DOHH2 (cell line): ENCODE measurements around the gene ADGRG2.

ENCODE experiments used
- H3F3A ChIP-seq: fragments of 200-600 bp; sonication (generic), shearing (Covaris generic); 2 replicates; pipeline ENCODE4 v1.6.0; 2016; ENCODE audit warnings: antibody characterized with exemption, mild to moderate bottlenecking; ENCODE audit not compliant: control insufficient read depth, insufficient read depth
- H3K27ac ChIP-seq: fragments of 200-600 bp; sonication (generic); 2 replicates; pipeline ENCODE4 v1.5.1; 2014; ENCODE audit warnings: low read depth, mild to moderate bottlenecking, low read length, moderate library complexity
- H3K27me3 ChIP-seq: fragments of 200-600 bp; sonication (generic); 2 replicates; pipeline ENCODE4 v1.6.1; 2014; ENCODE audit warnings: mild to moderate bottlenecking, low read length, mixed read lengths; ENCODE audit not compliant: control insufficient read depth
- H3K36me3 ChIP-seq: fragments of 200-600 bp; sonication (generic); 2 replicates; pipeline ENCODE4 v1.6.1; 2014; ENCODE audit warnings: mild to moderate bottlenecking, low read length, moderate library complexity, mixed read lengths; ENCODE audit not compliant: control insufficient read depth
- H3K4me1 ChIP-seq: fragments of 200-600 bp; sonication (generic); 2 replicates; pipeline ENCODE4 v1.6.1; 2014; ENCODE audit warnings: mild to moderate bottlenecking, low read length, mixed read lengths; ENCODE audit not compliant: control insufficient read depth
- H3K4me2 ChIP-seq: fragments of 200-600 bp; sonication (generic); 2 replicates; pipeline ENCODE4 v1.6.0; 2014; ENCODE audit warnings: mild to moderate bottlenecking, low read length, moderate library complexity
- H3K4me3 ChIP-seq: fragments of 200-600 bp; sonication (generic); 2 replicates; pipeline ENCODE4 v1.5.1; 2014; ENCODE audit warnings: mild to moderate bottlenecking, low read length, mixed read lengths
- H3K79me2 ChIP-seq: fragments of 200-600 bp; sonication (generic); 2 replicates; pipeline ENCODE4 v1.6.1; 2014; ENCODE audit warnings: mild to moderate bottlenecking, low read length, mixed read lengths; ENCODE audit not compliant: control insufficient read depth
- H3K9me2 ChIP-seq: fragments of 200-600 bp; sonication (generic); replicated peaks from 2 replicates; pipeline ENCODE4 v1.6.1; 2014; ENCODE audit warnings: mild to moderate bottlenecking, low read length, mixed read lengths; ENCODE audit not compliant: control insufficient read depth
- H3K9me3 ChIP-seq: fragments of 200-600 bp; sonication (generic); 2 replicates; pipeline ENCODE4 v1.6.1; 2014; ENCODE audit warnings: antibody characterized with exemption, low read length, mixed read lengths; ENCODE audit not compliant: control insufficient read depth, insufficient read depth
- H4K20me1 ChIP-seq: fragments of 200-600 bp; sonication (generic); 2 replicates; pipeline ENCODE4 v1.6.0; 2014; ENCODE audit warnings: low read depth, mild to moderate bottlenecking, antibody characterized with exemption, low read length, moderate library complexity; ENCODE audit not compliant: control insufficient read depth, insufficient read depth
- EZH2phosphoT487 ChIP-seq: fragments of 200-600 bp; sonication (generic); IDR thresholded peaks from 2 replicates; pipeline ENCODE4 v1.6.1; 2017; ENCODE audit warnings: borderline replicate concordance, mild to moderate bottlenecking, antibody characterized with exemption, low read length, moderate library complexity, mixed read lengths
- TF ChIP-seq, protein P1 (sequence below): fragments of 200-600 bp; sonication (generic); IDR thresholded peaks from one replicate; pipeline ENCODE4 v1.5.1; 2014; ENCODE audit warnings: antibody characterized with exemption, mild to moderate bottlenecking, low read depth, low read length; ENCODE audit not compliant: poor library complexity, severe bottlenecking

The ADGRG2 gene

GRCh38 chrX:19100586-19100985, 21.7 kb downstream of the ADGRG2 start:
- H3K36me3 ChIP-seq: no peaks in the 10 kb centered on the region
- no peaks in the 10 kb centered on the region for H3F3A ChIP-seq
- no peaks in the 10 kb centered on the region for H3K4me1 ChIP-seq
- no peaks in the 10 kb centered on the region for H3K79me2 ChIP-seq
- H3K27me3 ChIP-seq: no peaks in the 10 kb centered on the region
- no peak overlapping the region for H3K27ac ChIP-seq
- H3K9me3 ChIP-seq: no peaks in the 10 kb centered on the region
- H3K4me3 ChIP-seq: no peak overlapping the region
- H4K20me1 ChIP-seq: no peaks in the 10 kb centered on the region
- H3K4me2 ChIP-seq: no peak overlapping the region
- TF ChIP-seq EZH2phosphoT487: no peak
- TF ChIP-seq, protein P1, sequence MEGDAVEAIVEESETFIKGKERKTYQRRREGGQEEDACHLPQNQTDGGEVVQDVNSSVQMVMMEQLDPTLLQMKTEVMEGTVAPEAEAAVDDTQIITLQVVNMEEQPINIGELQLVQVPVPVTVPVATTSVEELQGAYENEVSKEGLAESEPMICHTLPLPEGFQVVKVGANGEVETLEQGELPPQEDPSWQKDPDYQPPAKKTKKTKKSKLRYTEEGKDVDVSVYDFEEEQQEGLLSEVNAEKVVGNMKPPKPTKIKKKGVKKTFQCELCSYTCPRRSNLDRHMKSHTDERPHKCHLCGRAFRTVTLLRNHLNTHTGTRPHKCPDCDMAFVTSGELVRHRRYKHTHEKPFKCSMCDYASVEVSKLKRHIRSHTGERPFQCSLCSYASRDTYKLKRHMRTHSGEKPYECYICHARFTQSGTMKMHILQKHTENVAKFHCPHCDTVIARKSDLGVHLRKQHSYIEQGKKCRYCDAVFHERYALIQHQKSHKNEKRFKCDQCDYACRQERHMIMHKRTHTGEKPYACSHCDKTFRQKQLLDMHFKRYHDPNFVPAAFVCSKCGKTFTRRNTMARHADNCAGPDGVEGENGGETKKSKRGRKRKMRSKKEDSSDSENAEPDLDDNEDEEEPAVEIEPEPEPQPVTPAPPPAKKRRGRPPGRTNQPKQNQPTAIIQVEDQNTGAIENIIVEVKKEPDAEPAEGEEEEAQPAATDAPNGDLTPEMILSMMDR: no peak
- no peaks in the 10 kb centered on the region for H3K9me2 ChIP-seq

DNA sequence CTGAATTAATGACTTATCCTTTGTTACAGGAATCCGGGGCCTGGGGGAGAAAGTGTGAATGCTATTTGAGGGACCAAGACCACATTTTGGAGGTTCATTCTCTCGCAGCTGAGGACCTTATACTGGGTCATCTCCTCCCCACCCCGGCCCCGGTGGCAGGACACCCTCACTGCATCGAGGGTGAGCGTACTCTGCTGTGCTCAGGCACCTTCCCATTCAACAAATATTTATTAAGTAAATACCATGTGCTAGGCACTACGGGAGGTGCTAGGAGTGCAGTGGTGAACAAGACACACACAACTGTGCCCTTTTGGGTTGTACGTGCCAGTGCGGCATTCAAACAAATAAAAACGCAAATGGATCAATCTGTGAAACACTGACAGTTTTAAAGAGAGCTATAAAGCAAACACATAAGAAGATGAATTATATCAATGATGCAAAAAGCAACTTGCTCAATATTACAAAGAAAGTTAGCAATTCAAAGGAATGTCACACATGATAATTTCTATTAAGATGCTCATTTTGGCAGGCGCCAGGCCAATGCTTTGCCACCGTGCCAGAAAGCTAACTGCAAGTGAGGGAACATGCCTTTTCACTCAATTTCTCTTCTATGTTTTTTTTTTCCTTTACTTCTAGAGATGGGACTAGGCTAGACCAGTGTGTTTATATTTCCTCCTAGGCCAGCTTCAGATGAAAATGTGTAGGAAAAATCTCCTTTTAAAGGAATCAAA, 24.6 kb downstream of the ADGRG2 start:
- Histone ChIP-seq H3K4me1 (no peaks in the 10 kb centered on the region), H3K36me3 (no peaks in the 10 kb centered on the region), H3K9me2 (no peaks in the 10 kb centered on the region), H3K27ac (no peak overlapping the region), H3K4me3 (no peak overlapping the region), H3K27me3 (no peaks in the 10 kb centered on the region), H3K4me2 (no peak overlapping the region), H3K9me3 (no peaks in the 10 kb centered on the region), H4K20me1 (no peaks in the 10 kb centered on the region), H3F3A (no peaks in the 10 kb centered on the region), H3K79me2 (no peaks in the 10 kb centered on the region)
- TF ChIP-seq, protein P1: no peak
- no peak for TF ChIP-seq EZH2phosphoT487

GRCh38 chrX:19096586-19096985, 25.7 kb downstream of the ADGRG2 start:
- Histone ChIP-seq H3K9me3 (no peaks in the 10 kb centered on the region), H3K79me2 (no peaks in the 10 kb centered on the region), H4K20me1 (no peaks in the 10 kb centered on the region), H3F3A (no peaks in the 10 kb centered on the region), H3K4me2 (no peak overlapping the region), H3K4me3 (no peak overlapping the region), H3K9me2 (no peaks in the 10 kb centered on the region), H3K27me3 (no peaks in the 10 kb centered on the region), H3K36me3 (no peaks in the 10 kb centered on the region), H3K4me1 (no peaks in the 10 kb centered on the region), H3K27ac (no peak overlapping the region)
- TF ChIP-seq, protein P1: no peak
- TF ChIP-seq EZH2phosphoT487: no peak
